Measurements from ENCODE around the gene NDUFC2.

DNA sequence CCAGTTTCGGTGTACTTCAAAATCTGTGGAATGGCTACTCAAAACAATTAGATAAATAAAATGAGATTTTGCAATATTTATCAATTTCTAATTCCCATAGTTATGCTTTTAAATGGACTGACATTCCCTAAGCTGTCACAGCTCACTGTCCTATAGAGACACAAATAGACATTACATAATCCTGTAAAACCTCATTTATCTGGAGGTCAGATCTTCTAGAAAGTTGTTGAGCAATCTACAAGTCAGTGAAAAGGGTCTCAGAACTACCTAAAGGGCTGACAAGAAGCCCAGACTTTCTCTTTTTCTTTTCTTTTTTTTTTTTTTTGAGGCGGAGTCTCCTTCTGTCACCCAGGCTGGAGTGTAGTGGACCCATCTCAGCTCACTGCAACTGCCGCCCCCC, 47.7 kb upstream of the NDUFC2 start:
- TF ChIP-seq POLR2A (IDR thresholded peaks at IDR 0.05) (no peak), POLR2AphosphoS5 (IDR thresholded peaks at IDR 0.05) (no peak)
- TF ChIP-seq, protein P1, sequence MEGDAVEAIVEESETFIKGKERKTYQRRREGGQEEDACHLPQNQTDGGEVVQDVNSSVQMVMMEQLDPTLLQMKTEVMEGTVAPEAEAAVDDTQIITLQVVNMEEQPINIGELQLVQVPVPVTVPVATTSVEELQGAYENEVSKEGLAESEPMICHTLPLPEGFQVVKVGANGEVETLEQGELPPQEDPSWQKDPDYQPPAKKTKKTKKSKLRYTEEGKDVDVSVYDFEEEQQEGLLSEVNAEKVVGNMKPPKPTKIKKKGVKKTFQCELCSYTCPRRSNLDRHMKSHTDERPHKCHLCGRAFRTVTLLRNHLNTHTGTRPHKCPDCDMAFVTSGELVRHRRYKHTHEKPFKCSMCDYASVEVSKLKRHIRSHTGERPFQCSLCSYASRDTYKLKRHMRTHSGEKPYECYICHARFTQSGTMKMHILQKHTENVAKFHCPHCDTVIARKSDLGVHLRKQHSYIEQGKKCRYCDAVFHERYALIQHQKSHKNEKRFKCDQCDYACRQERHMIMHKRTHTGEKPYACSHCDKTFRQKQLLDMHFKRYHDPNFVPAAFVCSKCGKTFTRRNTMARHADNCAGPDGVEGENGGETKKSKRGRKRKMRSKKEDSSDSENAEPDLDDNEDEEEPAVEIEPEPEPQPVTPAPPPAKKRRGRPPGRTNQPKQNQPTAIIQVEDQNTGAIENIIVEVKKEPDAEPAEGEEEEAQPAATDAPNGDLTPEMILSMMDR (IDR thresholded peaks at IDR 0.05): no peak

Measured in stomach (tissue), 4 donors.